KOPT-K1 (cell line): ENCODE measurements around the gene PLEKHA6.
A peak's percentile ranks its signal among the peaks of the same experiment; 100 is the strongest.

Experiments used
- H3K27ac ChIP-seq: fragments of 200-600 bp; sonication (generic); 2 replicates; pipeline ENCODE4 v1.5.1; 2016; ENCODE audit warnings: antibody characterized with exemption, mild to moderate bottlenecking, low read depth, low read length; ENCODE audit not compliant: poor library complexity, severe bottlenecking
- H3K36me3 ChIP-seq: fragments of 200-600 bp; sonication (generic); 2 replicates; pipeline ENCODE4 v1.5.1; 2017; ENCODE audit warnings: antibody characterized with exemption, mild to moderate bottlenecking, low read length, moderate library complexity; ENCODE audit not compliant: insufficient read depth
- H3K9me3 ChIP-seq: fragments of 200-600 bp; sonication (generic); 2 replicates; pipeline ENCODE4 v1.5.1; 2017; ENCODE audit warnings: antibody characterized with exemption, low read length, mild to moderate bottlenecking; ENCODE audit not compliant: insufficient read depth, poor library complexity, severe bottlenecking

PLEKHA6 gene, protein sequence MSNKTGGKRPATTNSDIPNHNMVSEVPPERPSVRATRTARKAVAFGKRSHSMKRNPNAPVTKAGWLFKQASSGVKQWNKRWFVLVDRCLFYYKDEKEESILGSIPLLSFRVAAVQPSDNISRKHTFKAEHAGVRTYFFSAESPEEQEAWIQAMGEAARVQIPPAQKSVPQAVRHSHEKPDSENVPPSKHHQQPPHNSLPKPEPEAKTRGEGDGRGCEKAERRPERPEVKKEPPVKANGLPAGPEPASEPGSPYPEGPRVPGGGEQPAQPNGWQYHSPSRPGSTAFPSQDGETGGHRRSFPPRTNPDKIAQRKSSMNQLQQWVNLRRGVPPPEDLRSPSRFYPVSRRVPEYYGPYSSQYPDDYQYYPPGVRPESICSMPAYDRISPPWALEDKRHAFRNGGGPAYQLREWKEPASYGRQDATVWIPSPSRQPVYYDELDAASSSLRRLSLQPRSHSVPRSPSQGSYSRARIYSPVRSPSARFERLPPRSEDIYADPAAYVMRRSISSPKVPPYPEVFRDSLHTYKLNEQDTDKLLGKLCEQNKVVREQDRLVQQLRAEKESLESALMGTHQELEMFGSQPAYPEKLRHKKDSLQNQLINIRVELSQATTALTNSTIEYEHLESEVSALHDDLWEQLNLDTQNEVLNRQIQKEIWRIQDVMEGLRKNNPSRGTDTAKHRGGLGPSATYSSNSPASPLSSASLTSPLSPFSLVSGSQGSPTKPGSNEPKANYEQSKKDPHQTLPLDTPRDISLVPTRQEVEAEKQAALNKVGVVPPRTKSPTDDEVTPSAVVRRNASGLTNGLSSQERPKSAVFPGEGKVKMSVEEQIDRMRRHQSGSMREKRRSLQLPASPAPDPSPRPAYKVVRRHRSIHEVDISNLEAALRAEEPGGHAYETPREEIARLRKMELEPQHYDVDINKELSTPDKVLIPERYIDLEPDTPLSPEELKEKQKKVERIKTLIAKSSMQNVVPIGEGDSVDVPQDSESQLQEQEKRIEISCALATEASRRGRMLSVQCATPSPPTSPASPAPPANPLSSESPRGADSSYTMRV

DNA sequence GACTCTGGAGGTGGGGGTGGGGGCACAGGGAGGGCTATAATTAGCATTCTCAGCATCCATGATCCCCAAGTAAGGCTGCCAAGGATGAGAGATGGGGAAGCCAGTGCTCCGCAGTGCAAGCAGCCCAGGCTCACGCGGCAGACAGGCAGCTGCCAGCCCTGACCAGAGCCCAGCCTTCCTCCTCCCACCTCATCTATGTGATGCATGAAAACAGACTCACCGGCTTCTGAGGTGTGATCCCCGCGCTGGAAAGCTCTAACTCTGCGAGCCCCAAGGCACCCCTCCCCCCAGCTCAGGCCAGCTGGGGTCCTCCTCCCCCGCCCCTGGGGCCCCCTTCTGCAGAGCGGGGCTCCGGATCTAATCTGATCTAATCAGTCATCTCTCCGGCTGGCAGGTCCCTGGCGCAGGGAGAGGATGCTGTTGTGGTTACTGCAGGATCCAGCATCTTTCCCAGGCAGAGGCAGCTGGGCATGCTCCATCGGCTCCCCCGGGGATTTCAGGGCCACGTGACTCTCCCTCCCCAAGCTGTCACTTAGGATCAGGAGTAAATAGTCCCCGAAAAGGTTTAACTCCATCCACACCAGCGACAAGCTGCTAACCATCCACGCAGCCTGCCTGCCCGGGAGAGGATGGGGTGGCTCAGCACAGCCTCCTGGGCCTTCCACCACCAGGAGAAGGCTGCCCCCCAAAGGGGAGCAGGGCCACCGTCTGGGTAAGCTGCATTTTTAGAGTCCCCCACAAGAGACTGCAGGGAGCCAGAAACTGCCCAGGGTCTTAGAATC, at the start of gene PLEKHA6:
PLEKHA6 (minus strand) TSS at position 456 of the 782 bp plus-strand sequence. CDS start 86,202 bp downstream, outside the sequence.
- H3K27ac ChIP-seq, result no peak within 1 kb of the TSS
- H3K36me3 ChIP-seq, result no peaks in the 10 kb centered on the region
- no peaks in the 10 kb centered on the region for H3K9me3 ChIP-seq

DNA sequence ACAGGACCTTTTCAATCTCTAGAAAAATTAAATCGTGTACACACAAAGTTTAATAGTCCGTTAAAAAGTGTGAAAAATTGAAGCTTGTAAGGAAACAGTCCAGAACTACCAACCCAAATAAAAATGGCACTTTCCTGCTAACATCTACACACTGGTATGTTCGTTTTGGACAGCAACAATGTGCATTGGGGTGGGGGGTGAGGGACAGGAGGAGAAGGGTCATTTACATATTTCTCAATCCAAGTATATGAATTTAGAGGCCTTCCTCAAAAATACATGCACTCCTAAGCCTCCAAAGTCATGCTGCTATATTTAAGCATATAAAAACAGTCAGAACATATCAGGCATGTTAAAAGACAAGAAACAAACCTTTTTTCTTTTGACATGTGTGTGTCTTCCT, 49.4 kb upstream of the PLEKHA6 start:
- Histone ChIP-seq H3K27ac (peak overlapping the region; percentile 92), H3K9me3 (no peaks in the 10 kb centered on the region), H3K36me3 (peaks cover 64% of the 10 kb centered on the region)

DNA sequence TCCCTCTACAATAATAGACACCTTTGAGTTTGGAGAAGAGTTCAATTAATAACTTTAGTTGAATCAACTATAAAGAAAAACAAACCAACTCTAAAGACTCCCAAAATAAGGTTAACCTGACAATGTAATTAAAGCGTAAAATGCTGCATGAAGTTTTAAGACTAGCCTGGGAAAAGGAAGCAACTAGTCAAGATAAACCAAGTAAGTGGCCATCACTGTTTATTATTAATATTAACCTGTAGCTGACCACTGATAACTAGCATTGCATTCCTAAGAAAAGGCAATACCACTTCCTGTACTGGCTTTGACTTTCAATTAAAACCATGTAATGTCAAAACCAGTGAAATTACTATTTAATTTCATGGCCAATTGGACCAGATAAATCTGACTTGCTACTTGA, 48.9 kb upstream of the PLEKHA6 start:
- Histone ChIP-seq H3K36me3 (peaks cover 69% of the 10 kb centered on the region), H3K27ac (peak overlapping the region; percentile 92), H3K9me3 (no peaks in the 10 kb centered on the region)

GRCh38 chr1:204408074-204408507, 48.4 kb upstream of the PLEKHA6 start:
- peaks cover 75% of the 10 kb centered on the region for H3K36me3 ChIP-seq
- H3K27ac ChIP-seq, result peak overlapping the region; percentile 92

GRCh38 chr1:204407295-204407971, 47.7 kb upstream of the PLEKHA6 start:
- Histone ChIP-seq H3K36me3 (peaks cover 81% of the 10 kb centered on the region), H3K27ac (peak overlapping the region; percentile 92), H3K9me3 (no peaks in the 10 kb centered on the region)

More at GRCh38 chr1:204408074-204408507, 48.4 kb upstream of the PLEKHA6 start:
- H3K9me3 ChIP-seq, result no peaks in the 10 kb centered on the region

DNA sequence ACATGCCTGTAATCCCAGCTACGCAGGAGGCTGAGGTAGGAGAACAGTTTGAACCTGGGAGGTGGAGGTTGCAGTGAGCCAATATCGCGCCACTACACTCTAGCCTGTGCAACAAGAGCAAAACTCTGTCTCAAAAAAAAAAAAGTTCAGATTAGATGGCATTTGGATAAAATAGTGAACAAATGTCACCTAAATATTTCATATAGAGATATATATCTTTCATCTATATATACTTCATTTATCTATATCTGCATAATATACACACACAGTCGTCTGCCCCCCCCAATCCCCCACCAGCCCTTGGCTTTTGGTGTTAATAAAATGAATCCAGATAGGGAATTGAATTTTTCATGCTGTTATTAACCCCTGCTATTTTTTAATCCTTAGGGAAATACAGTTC, 46.9 kb upstream of the PLEKHA6 start:
- Histone ChIP-seq H3K36me3 (peaks cover 89% of the 10 kb centered on the region), H3K27ac (no peak overlapping the region), H3K9me3 (no peaks in the 10 kb centered on the region)

GRCh38 chr1:204405988-204406387, 46.3 kb upstream of the PLEKHA6 start:
- H3K36me3 ChIP-seq, result peaks cover 96% of the 10 kb centered on the region
- H3K9me3 ChIP-seq, result no peaks in the 10 kb centered on the region
- H3K27ac ChIP-seq, result no peak overlapping the region

DNA sequence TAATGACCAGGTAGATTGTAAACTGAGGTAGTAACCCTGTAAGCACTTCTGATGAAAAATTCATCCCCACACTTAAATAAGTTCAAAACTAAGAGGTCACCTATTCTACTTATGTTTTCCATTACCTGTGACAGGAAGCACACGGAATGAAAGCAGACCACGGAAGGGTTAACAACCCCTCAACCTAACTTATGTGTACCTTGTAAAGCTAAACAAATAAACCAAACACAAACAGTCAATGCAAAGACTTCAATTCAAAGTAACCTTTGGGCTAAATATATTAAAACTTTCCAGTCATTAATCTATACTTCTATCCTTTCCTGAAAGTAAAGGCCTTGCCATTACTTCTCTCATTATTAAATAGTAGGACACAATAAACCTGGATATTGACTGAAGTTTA, 44.9 kb upstream of the PLEKHA6 start:
- no peak overlapping the region for H3K27ac ChIP-seq
- peaks cover 100% of the 10 kb centered on the region for H3K36me3 ChIP-seq
- no peaks in the 10 kb centered on the region for H3K9me3 ChIP-seq

DNA sequence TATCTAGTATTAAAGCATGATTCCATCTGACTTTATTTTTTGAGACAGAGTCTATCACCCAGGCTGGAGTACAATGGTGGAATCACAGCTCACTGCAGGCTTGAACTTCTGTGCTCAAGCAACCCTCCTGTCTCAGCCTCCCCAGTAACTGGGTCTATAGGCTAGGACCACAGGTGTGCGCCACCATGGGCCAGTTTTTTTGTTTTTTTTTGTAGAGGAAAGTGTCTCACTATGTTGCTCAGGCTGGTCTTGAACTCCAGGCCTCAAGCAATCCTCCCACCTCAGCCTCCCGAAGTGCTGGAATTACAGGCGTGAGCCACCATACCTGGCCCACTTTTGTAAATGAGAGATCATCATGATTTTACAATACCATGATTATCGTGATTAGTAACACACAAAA, 42.7 kb upstream of the PLEKHA6 start:
- no peaks in the 10 kb centered on the region for H3K9me3 ChIP-seq
- H3K36me3 ChIP-seq, result peaks cover 100% of the 10 kb centered on the region
- no peak overlapping the region for H3K27ac ChIP-seq

- peaks cover 99% of the 10 kb centered on the region for H3K36me3 ChIP-seq
These were observed 42.0 kb upstream of the PLEKHA6 start for GRCh38 chr1:204401730-204402129.

GRCh38 chr1:204400882-204401510, 41.3 kb upstream of the PLEKHA6 start:
- Histone ChIP-seq H3K36me3 (peaks cover 98% of the 10 kb centered on the region), H3K27ac (no peak overlapping the region), H3K9me3 (no peaks in the 10 kb centered on the region)

More at GRCh38 chr1:204401730-204402129, 42.0 kb upstream of the PLEKHA6 start:
- no peak overlapping the region for H3K27ac ChIP-seq
- no peaks in the 10 kb centered on the region for H3K9me3 ChIP-seq

DNA sequence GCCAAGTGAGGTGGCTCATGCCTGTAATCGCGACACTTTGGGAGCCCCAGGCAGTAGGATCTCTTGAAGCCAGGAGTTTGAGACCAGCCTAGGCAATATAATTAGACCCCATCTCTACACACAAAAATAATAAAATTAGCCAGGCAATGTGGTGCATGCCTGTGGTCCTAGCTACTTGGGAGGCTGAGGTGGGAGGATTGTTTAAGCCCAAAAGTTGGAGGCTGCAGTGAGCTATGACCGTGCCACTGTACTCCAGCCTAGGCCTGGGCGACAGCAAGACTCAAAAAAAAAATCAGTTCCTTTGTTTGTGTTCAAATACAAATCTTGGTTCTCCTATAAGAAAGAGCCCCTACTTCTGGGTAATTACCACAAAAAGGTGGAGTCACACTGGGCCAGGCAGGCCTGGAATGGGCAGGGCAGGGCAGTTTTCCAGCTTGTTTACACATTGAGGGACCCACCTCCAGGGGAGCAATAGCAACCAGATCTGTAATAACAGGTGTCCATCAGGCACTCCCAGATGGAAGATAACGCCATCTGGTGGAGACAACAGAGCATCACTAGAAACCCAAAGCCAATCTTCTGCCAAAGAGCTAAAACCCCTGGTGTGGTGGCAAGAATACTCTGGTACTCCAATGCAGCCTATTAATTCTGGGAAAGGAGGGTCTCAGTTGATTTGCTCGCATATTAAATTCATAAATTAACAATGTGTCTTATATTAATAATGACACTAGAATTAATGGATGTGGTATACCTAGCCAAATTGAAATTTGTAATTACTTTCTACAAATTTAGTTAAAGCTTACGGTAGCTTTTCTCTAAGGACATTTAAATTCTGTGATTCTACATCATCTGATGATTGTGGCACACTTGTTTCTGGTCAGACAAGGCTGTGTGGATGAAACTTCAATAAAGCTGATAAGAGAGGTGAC, 38.7 kb upstream of the PLEKHA6 start:
- Histone ChIP-seq H3K27ac (no peak overlapping the region), H3K36me3 (peaks cover 75% of the 10 kb centered on the region), H3K9me3 (no peaks in the 10 kb centered on the region)
